Skin of body (tissue), 3 donors: ENCODE data around the gene LRP1. TPM values are rescaled to one million over a fixed set of nuclear protein-coding genes. Genes with fewer than 3 reads are reported as not detected.

Experiments used
- DNase-seq: peaks from one replicate; lab custom pipeline; 2025; lab: John Stamatoyannopoulos, UW
- small RNA-seq: library from RNA; depleted of rRNA; stranded (forward); fragments of <200 nt; gene quantifications from one replicate; pipeline ENCODE3, GENCODE V24; 2014; ENCODE audit warnings: low replicate concordance
- total RNA-seq: library from RNA; depleted of rRNA; stranded (reverse); fragments of >200 nt; gene quantifications from one replicate; pipeline ENCODE4 v1.2.3, GENCODE V29; 2014

Gene LRP1
- total RNA-seq, 1 donor from 2014 or later, result 149 TPM

DNA sequence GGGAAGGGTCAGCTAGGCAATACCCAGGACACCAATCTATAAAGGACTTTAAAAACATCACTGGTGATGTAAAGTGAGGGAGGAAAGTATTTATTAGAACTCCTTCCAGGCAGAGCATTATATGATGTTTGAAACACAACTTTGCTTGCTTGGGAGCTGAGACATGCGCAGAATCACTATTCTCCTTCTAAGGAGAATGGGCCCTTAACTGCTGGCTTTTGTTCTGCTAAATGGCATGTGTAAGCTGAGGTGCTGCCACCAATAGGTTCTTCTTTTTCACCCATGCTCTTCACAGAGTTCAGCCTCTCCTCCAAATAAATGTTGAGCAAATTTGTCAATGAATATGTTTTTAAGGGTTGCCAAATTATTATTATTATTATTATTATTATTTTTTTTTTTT lies 118.8 kb downstream of the LRP1 start:
- no peak for DNase-seq

DNA sequence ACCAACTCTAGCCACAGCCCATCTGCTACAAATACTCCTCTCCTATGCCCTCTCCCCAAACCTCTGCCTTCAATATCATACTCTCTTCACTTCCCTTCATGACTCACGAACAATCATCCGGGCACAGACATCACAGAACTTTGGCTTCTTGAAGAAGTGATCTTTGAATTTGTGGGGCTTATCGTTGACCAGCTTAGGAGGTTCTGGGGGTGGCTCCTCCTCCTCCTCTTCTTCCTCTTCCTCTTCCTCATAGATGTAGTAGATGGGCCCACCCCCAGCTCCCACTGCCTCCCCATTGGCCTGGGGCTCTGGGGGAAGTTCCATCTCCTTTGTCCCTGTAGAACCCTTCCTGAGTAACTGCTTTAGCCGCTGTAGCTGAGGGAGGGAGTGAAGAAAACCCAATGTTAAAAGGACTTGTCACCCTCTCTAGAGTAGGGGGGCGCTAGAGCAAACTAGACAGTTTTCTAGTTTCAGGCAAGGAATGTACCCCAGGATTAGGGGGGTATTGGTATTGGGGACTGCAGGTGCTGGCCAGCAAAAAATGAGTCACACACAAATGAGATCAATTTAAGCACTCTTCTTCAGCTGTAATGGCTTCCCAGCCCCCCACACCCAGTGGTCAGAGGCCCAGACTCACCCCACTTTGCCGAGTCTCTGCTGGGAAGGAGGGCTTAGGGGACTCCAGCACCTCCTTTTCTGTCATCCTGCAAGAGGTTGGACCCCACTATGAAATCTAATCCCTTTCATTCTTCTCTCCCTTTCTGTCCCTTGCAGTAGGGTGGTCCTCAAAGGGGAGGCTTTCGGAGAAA lies 120.9 kb downstream of the LRP1 start:
- no peak for DNase-seq

DNA sequence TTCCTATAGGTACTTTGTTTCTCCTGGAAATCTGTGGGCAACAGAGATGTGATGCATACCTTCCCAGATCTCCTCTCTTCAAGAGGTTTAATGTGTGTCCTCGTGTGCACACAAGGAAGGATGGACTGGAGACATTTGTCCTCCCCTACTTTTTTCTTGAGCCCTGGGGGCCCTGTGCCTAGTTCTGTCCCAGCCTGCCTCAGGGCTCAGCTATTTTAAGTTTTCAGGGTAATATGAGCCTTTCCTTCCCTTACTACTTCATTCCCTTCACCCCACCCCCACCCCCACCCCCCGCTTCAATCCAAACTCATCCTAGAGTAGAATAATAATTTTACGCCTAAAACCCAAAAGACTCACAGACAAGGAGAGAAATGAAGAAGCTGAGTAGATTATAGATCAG lies 122.3 kb downstream of the LRP1 start:
- DNase-seq, result no peak

DNA sequence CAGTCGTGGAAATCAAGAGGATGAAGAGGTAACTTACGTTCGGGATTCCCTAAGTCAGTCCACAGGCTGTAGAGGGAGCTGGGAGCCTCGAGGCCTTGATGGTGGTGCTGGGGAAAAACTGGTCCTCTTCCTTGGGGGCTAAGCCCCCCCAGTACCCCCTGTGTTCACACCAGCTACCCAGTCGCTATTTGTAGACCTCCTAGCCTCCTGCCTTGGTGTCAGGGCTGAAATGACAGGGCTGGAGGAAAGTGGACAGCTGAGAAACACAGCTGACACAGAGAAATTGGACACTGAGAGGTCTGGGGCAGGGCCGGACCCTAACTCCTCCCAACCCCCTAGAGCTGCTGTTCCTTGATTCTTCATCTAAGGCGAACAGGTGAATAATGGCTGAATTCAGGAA lies 122.7 kb downstream of the LRP1 start, which contains the start of gene STAC3:
Gene STAC3, minus strand, starts transcription at position 232 of the 400 bp plus-strand sequence. CDS start 1,551 bp downstream, outside the sequence.
- DNase-seq, result no peak

DNA sequence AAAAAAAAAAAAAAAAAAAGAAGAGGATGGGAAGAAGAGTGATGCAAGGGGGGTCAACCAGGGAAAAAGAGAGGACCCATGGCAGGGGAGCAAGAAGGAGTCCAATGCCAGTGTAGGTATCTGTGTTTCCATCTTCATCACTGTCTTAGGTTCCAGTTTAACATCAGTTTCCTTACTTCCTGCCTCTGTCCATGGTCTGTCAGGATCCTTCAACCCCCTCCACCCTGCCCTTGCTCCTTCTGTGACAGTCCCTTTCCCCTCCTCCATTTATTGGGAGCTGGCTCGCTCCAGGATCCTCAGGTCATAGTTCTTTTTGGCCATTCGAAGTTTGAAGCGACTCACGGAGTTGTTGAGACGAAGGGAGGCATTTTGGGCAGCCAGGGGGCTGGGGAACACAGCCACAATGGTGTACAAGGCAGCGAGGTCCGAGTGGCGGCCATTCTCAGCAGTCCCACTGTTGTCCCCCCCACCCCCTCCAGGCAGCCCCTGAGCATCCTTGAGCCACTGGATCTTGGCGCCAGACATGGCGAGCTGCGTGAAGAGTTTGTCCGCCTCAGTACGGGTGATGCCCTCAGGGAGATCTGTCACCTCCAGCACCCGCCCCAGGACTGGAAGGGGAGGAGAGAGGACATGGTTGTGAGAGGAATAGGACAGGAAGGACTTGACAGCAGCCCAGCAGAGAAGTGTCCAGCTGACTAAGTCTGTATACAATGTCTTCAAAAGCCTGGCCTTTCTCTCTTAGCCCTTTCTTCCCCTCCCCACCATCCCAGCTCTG lies 126.4 kb downstream of the LRP1 start:
- no peak for DNase-seq

GRCh38 chr12:57255916-57256315 lies 127.6 kb downstream of the LRP1 start:
- DNase-seq, result no peak

DNA sequence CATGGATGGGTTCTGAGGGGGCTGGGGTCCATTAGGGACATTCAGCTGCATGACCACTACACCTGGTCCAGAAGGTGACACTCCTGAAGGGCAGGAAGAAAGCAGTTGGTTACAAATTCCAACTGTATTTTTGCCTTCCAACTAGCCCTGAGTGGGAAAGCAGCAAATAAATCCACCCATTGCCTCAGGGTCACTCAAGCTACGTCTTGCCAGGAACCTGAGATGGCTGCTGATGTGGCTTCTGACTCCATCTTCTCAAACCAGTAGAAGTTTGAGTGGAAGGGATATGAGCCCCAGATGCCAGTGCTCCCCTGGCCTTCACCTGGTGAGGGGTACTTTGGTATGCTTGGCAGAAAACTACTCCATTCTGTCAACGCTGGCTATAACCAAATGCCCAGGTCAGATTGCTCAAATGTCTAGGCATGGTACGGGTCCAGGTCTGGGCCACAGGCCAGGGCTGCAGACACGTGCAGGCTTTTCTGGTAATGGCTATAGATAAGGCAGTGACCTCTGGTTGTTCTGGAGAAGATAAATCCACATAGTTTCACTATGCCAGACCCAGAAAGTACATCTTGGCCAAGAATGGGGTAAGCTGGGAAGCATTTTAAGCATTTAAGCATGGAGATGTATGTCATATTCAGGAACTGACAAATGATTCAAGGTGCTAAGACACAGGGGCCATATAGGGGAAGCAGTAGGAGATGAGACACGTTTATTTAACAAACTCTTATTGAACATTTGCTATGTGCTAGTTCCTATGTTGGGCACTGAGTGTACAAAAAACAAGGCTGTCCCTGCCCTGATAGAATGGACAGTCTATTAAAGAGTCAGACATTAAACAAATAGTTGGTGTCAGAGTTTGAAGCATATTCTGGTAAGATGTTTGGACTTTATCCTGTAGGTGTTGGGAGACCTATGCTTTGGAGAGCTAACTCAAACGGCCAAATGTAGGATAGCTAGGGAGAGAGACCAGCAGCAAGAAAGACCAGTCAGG lies 131.0 kb downstream of the LRP1 start:
- DNase-seq, result no peak

- DNase-seq, result no peak
These were observed 132.1 kb downstream of the LRP1 start for GRCh38 chr12:57260366-57260765.

DNA sequence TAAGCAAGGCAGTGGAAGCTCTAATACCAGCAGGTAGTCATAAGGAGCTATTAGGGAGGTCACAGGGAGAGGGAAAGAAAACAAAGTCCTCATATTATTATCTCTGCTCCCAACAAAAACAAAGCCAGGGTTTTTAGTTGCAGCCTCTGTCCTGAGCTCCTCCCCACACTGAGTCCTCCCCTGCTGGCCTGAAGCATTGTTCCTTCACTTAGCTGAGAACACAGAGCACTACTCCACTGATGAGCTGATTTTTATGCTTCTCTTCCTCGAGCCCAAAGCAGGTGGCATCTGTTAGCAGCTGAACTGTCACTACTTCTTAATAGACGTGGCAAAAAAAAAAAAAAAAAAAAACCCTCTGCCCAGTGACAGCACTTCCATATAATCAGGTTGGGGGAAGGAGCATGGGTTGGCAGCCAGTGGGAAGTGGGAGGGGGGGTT lies 133.2 kb downstream of the LRP1 start:
- no peak for DNase-seq

DNA sequence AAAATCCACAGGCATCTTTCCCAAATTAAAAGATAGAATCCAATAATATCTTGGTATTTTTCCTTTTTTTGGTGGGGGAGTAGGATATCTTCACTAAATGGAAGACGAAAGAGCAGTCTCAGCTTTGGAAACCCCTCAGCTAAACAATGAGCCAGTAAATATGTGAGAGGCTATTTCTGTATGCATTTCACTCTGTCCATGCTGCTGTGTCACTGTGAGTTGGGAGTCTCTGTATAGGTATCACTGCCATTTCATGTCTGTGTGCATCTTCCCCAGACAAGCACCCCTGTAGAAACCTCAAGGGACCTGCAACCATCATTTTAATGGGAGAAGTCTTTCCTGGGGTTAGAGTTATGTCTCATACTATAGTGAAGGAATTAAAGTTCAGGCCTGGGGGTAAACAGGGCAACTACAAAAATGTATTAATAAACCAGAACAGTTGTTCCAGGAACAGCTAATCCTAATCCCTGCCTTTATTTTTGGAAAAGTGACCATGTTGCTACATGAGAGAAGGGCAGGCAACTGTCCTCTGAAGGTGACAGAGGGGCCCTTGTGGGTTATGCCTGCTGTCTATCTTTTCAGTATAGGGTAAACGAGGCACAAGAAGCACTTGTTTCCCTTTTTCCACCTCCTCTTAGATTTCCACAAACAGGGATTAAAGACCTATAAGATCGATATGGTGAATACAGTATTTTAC lies 134.0 kb downstream of the LRP1 start:
- no peak for DNase-seq

Small RNA genes within 50 kb of the gene (small RNA-seq; reads per million reads assigned to genes)
- gene MIR1228, result 0.09 reads per million

Other genes starting within 250 kb of the LRP1 start
- gene SDR9C7, start 194.1 kb upstream of the LRP1 start, total RNA-seq, result 7.1 TPM
- gene RDH16, start 170.9 kb upstream of the LRP1 start, total RNA-seq, result 0.69 TPM
- gene ZBTB39, start 121.9 kb upstream of the LRP1 start, total RNA-seq, result 4.8 TPM
- not detected for gene TAC3, start 112.0 kb upstream of the LRP1 start, total RNA-seq
- gene MYO1A, start 78.4 kb upstream of the LRP1 start, total RNA-seq, result 0.69 TPM
- gene NEMP1, start 49.7 kb upstream of the LRP1 start, total RNA-seq, result 12.5 TPM
- 35.7 TPM for gene NAB2, start 39.4 kb upstream of the LRP1 start, total RNA-seq
- gene STAT6, start 17.1 kb upstream of the LRP1 start, total RNA-seq, result 82.7 TPM
- gene LRP1-AS, start 19.1 kb downstream of the LRP1 start, total RNA-seq, result not detected
- gene NXPH4, start 88.3 kb downstream of the LRP1 start, total RNA-seq, result 6.6 TPM
- 48.8 TPM for gene SHMT2, start 101.2 kb downstream of the LRP1 start, total RNA-seq
- gene STAC3, start 122.7 kb downstream of the LRP1 start, total RNA-seq, result 20.2 TPM